GM23338 (cell line): ENCODE results near the gene ZBTB34.

Experiments
- CREB1 ChIP-seq: fragments of 250-450 bp; sonication (Bioruptor Pico); IDR thresholded peaks from 2 replicates; pipeline ENCODE4 v1.5.0; 2020; ENCODE audit warnings: low read depth, mild to moderate bottlenecking, moderate library complexity
- EZH2 ChIP-seq: fragments of 200-600 bp; sonication (generic); IDR thresholded peaks from one replicate; pipeline ENCODE4 v1.8.0; 2017; ENCODE audit warnings: antibody characterized with exemption, mild to moderate bottlenecking, low read depth; ENCODE audit not compliant: unreplicated experiment
- EZH2phosphoT487 ChIP-seq: fragments of 200-600 bp; sonication (generic); IDR thresholded peaks from one replicate; pipeline ENCODE4 v1.8.1; 2018; ENCODE audit warnings: antibody characterized with exemption; ENCODE audit not compliant: unreplicated experiment
- JUNB ChIP-seq: IDR thresholded peaks from one replicate; pipeline ENCODE4 v1.6.1; 2016; ENCODE audit warnings: antibody characterized with exemption; ENCODE audit not compliant: unreplicated experiment
- NANOG ChIP-seq: IDR thresholded peaks from 2 replicates; pipeline ENCODE4 v1.6.1; 2016; ENCODE audit warnings: antibody characterized with exemption, borderline replicate concordance
- POLR2AphosphoS5 ChIP-seq: IDR thresholded peaks from 2 replicates; pipeline ENCODE4 v1.6.1; 2016; ENCODE audit warnings: antibody characterized with exemption, low read depth
- ZNF114 ChIP-seq: fragments of 250-450 bp; sonication (Bioruptor Pico); IDR thresholded peaks from 2 replicates; pipeline ENCODE4 v1.5.0; 2020; ENCODE audit warnings: mild to moderate bottlenecking, moderate library complexity
- ZNF331 ChIP-seq: fragments of 250-450 bp; sonication (Bioruptor Pico); IDR thresholded peaks from 2 replicates; pipeline ENCODE4 v1.5.0; 2020; ENCODE audit warnings: low read depth, mild to moderate bottlenecking, moderate library complexity
- TF ChIP-seq, protein P1 (sequence below), 2 experiments: fragments of 200-600 bp in 1 of 2; sonication (generic) in 1 of 2; conservative IDR thresholded peaks; 2 replicates each; pipeline versions ENCODE4 v1.5.1 to v1.6.1; 2016 to 2017; ENCODE audit warnings: antibody characterized with exemption in 2 of 2, low read depth in 2 of 2, mild to moderate bottlenecking in 2 of 2, moderate library complexity in 1 of 2
- TF ChIP-seq, protein P2 (sequence below): IDR thresholded peaks from one replicate; pipeline ENCODE4 v1.6.1; 2018; ENCODE audit warnings: antibody characterized with exemption; ENCODE audit not compliant: unreplicated experiment
- TF ChIP-seq, protein P3 (sequence below): fragments of 250-450 bp; sonication (Bioruptor Pico); IDR thresholded peaks from 2 replicates; pipeline ENCODE4 v1.5.0; 2020; ENCODE audit warnings: mild to moderate bottlenecking, moderate library complexity
- TF ChIP-seq, protein P4 (sequence below): IDR thresholded peaks from 2 replicates; pipeline ENCODE4 v1.6.1; 2016; ENCODE audit warnings: antibody characterized with exemption

DNA sequence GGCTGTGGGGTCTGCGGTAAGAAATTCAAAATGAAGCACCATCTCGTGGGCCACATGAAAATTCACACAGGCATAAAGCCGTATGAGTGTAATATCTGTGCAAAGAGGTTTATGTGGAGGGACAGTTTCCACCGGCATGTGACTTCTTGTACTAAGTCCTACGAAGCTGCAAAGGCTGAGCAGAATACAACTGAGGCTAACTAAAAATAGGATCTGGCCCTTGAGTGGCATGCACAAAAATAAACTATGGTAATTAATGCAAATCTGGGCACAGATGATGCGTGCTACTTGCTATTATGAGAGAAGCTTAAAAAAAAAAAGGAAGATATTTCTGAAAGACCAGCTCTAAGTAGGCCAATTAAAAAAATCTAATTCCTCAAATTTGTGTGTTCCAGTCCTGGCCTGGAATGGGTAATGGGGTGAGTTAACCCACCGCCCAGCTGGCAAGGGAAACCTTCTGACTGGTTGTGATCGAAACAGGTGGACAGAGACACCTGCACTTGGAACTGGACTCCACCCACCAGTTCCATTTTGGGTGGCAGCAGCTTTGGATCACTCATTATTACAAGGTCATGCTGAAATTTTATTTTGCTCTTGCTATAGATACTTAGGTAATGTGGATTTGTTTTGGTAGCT lies 26.6 kb upstream of the ZBTB34 start:
- TF ChIP-seq, protein P1, sequence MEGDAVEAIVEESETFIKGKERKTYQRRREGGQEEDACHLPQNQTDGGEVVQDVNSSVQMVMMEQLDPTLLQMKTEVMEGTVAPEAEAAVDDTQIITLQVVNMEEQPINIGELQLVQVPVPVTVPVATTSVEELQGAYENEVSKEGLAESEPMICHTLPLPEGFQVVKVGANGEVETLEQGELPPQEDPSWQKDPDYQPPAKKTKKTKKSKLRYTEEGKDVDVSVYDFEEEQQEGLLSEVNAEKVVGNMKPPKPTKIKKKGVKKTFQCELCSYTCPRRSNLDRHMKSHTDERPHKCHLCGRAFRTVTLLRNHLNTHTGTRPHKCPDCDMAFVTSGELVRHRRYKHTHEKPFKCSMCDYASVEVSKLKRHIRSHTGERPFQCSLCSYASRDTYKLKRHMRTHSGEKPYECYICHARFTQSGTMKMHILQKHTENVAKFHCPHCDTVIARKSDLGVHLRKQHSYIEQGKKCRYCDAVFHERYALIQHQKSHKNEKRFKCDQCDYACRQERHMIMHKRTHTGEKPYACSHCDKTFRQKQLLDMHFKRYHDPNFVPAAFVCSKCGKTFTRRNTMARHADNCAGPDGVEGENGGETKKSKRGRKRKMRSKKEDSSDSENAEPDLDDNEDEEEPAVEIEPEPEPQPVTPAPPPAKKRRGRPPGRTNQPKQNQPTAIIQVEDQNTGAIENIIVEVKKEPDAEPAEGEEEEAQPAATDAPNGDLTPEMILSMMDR (conservative IDR thresholded peaks at IDR 0.05; ENCODE audit: low read depth in 2 of 2): no peak
- TF ChIP-seq, protein P2, sequence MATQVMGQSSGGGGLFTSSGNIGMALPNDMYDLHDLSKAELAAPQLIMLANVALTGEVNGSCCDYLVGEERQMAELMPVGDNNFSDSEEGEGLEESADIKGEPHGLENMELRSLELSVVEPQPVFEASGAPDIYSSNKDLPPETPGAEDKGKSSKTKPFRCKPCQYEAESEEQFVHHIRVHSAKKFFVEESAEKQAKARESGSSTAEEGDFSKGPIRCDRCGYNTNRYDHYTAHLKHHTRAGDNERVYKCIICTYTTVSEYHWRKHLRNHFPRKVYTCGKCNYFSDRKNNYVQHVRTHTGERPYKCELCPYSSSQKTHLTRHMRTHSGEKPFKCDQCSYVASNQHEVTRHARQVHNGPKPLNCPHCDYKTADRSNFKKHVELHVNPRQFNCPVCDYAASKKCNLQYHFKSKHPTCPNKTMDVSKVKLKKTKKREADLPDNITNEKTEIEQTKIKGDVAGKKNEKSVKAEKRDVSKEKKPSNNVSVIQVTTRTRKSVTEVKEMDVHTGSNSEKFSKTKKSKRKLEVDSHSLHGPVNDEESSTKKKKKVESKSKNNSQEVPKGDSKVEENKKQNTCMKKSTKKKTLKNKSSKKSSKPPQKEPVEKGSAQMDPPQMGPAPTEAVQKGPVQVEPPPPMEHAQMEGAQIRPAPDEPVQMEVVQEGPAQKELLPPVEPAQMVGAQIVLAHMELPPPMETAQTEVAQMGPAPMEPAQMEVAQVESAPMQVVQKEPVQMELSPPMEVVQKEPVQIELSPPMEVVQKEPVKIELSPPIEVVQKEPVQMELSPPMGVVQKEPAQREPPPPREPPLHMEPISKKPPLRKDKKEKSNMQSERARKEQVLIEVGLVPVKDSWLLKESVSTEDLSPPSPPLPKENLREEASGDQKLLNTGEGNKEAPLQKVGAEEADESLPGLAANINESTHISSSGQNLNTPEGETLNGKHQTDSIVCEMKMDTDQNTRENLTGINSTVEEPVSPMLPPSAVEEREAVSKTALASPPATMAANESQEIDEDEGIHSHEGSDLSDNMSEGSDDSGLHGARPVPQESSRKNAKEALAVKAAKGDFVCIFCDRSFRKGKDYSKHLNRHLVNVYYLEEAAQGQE: no peak
- TF ChIP-seq POLR2AphosphoS5: no peak
- TF ChIP-seq ZNF114 (CRISPR knock-in tag): no peak
- TF ChIP-seq, protein P3, sequence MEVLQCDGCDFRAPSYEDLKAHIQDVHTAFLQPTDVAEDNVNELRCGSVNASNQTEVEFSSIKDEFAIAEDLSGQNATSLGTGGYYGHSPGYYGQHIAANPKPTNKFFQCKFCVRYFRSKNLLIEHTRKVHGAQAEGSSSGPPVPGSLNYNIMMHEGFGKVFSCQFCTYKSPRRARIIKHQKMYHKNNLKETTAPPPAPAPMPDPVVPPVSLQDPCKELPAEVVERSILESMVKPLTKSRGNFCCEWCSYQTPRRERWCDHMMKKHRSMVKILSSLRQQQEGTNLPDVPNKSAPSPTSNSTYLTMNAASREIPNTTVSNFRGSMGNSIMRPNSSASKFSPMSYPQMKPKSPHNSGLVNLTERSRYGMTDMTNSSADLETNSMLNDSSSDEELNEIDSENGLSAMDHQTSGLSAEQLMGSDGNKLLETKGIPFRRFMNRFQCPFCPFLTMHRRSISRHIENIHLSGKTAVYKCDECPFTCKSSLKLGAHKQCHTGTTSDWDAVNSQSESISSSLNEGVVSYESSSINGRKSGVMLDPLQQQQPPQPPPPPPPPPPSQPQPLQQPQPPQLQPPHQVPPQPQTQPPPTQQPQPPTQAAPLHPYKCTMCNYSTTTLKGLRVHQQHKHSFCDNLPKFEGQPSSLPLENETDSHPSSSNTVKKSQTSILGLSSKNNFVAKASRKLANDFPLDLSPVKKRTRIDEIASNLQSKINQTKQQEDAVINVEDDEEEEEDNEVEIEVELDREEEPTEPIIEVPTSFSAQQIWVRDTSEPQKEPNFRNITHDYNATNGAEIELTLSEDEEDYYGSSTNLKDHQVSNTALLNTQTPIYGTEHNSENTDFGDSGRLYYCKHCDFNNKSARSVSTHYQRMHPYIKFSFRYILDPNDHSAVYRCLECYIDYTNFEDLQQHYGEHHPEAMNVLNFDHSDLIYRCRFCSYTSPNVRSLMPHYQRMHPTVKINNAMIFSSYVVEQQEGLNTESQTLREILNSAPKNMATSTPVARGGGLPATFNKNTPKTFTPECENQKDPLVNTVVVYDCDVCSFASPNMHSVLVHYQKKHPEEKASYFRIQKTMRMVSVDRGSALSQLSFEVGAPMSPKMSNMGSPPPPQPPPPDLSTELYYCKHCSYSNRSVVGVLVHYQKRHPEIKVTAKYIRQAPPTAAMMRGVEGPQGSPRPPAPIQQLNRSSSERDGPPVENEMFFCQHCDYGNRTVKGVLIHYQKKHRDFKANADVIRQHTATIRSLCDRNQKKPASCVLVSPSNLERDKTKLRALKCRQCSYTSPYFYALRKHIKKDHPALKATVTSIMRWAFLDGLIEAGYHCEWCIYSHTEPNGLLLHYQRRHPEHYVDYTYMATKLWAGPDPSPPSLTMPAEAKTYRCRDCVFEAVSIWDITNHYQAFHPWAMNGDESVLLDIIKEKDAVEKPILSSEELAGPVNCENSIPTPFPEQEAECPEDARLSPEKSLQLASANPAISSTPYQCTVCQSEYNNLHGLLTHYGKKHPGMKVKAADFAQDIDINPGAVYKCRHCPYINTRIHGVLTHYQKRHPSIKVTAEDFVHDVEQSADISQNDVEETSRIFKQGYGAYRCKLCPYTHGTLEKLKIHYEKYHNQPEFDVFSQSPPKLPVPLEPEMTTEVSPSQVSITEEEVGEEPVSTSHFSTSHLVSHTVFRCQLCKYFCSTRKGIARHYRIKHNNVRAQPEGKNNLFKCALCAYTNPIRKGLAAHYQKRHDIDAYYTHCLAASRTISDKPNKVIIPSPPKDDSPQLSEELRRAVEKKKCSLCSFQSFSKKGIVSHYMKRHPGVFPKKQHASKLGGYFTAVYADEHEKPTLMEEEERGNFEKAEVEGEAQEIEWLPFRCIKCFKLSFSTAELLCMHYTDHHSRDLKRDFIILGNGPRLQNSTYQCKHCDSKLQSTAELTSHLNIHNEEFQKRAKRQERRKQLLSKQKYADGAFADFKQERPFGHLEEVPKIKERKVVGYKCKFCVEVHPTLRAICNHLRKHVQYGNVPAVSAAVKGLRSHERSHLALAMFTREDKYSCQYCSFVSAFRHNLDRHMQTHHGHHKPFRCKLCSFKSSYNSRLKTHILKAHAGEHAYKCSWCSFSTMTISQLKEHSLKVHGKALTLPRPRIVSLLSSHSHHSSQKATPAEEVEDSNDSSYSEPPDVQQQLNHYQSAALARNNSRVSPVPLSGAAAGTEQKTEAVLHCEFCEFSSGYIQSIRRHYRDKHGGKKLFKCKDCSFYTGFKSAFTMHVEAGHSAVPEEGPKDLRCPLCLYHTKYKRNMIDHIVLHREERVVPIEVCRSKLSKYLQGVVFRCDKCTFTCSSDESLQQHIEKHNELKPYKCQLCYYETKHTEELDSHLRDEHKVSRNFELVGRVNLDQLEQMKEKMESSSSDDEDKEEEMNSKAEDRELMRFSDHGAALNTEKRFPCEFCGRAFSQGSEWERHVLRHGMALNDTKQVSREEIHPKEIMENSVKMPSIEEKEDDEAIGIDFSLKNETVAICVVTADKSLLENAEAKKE: no peak
- no peak for TF ChIP-seq JUNB
- no peak for TF ChIP-seq EZH2
- TF ChIP-seq EZH2phosphoT487: no peak
- TF ChIP-seq CREB1 (CRISPR knock-in tag): no peak
- TF ChIP-seq, protein P4, sequence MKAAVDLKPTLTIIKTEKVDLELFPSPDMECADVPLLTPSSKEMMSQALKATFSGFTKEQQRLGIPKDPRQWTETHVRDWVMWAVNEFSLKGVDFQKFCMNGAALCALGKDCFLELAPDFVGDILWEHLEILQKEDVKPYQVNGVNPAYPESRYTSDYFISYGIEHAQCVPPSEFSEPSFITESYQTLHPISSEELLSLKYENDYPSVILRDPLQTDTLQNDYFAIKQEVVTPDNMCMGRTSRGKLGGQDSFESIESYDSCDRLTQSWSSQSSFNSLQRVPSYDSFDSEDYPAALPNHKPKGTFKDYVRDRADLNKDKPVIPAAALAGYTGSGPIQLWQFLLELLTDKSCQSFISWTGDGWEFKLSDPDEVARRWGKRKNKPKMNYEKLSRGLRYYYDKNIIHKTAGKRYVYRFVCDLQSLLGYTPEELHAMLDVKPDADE: no peak
- no peak for TF ChIP-seq ZNF331 (CRISPR knock-in tag)
- TF ChIP-seq NANOG: no peak
